IPS-11a (cell line): Measurements from ENCODE around the gene ALDH3A2.
"Not testable (repeated sequence)": the region's sequence is repeated elsewhere in the genome, so short reads cannot be mapped to it uniquely, and the experiment has no call there.

Source experiments
- H3K4me3 ChIP-seq: one replicate; pipeline ENCODE4 v1.5.1; 2013; ENCODE audit warnings: low read depth, low read length, control low read depth

Gene ALDH3A2

GRCh38 chr17:19650826-19651225, 2.3 kb downstream of the ALDH3A2 start:
- H3K4me3 ChIP-seq = no peak overlapping the region

- no peak overlapping the region for H3K4me3 ChIP-seq
Measured at GRCh38 chr17:19651451-19652238, 3.1 kb downstream of the ALDH3A2 start.

GRCh38 chr17:19652595-19652994, 4.0 kb downstream of the ALDH3A2 start:
- no peak overlapping the region for H3K4me3 ChIP-seq

- no peak overlapping the region for H3K4me3 ChIP-seq
Measured at GRCh38 chr17:19654342-19654886, 5.9 kb downstream of the ALDH3A2 start.

- H3K4me3 ChIP-seq = no peak overlapping the region
Measured at GRCh38 chr17:19654896-19655295, 6.3 kb downstream of the ALDH3A2 start.

- H3K4me3 ChIP-seq = no peak overlapping the region
Measured at GRCh38 chr17:19656336-19656735, 7.8 kb downstream of the ALDH3A2 start.

GRCh38 chr17:19656851-19657581, 8.5 kb downstream of the ALDH3A2 start:
- H3K4me3 ChIP-seq = no peak overlapping the region

- no peak overlapping the region for H3K4me3 ChIP-seq
Measured at GRCh38 chr17:19659366-19660177, 11.0 kb downstream of the ALDH3A2 start.

- no peak overlapping the region for H3K4me3 ChIP-seq
Measured at GRCh38 chr17:19660219-19660870, 11.8 kb downstream of the ALDH3A2 start.

- no peak overlapping the region for H3K4me3 ChIP-seq
Measured at GRCh38 chr17:19661121-19661520, 12.6 kb downstream of the ALDH3A2 start.

- H3K4me3 ChIP-seq = no peak overlapping the region
Measured at GRCh38 chr17:19663097-19663496, 14.5 kb downstream of the ALDH3A2 start.

GRCh38 chr17:19664136-19664820, 15.7 kb downstream of the ALDH3A2 start:
- no peak overlapping the region for H3K4me3 ChIP-seq

GRCh38 chr17:19664821-19665181, 16.2 kb downstream of the ALDH3A2 start:
- H3K4me3 ChIP-seq = no peak overlapping the region

- not testable (repeated sequence) for H3K4me3 ChIP-seq
Measured at GRCh38 chr17:19669680-19670079, 21.1 kb downstream of the ALDH3A2 start.

- no peak overlapping the region for H3K4me3 ChIP-seq
Measured at GRCh38 chr17:19670908-19671307, 22.4 kb downstream of the ALDH3A2 start.

- H3K4me3 ChIP-seq = no peak overlapping the region
Measured at GRCh38 chr17:19671433-19671832, 22.9 kb downstream of the ALDH3A2 start.

- H3K4me3 ChIP-seq = no peak overlapping the region
Measured at GRCh38 chr17:19672009-19672750, 23.6 kb downstream of the ALDH3A2 start.

GRCh38 chr17:19673623-19674022, 25.1 kb downstream of the ALDH3A2 start:
- no peak overlapping the region for H3K4me3 ChIP-seq

- no peak overlapping the region for H3K4me3 ChIP-seq
Measured at GRCh38 chr17:19676896-19677295, 28.3 kb downstream of the ALDH3A2 start.
